ENCODE measurements around the gene WFDC5.

GRCh38 chr20:45087097-45087790 is 27.7 kb downstream of the WFDC5 start:
- TF ChIP-seq JUND (IDR thresholded peaks at IDR 0.05) (no peak), TAF1 (conservative IDR thresholded peaks at IDR 0.05) (no peak), SP1 (IDR thresholded peaks at IDR 0.05) (no peak), CTCF (IDR thresholded peaks at IDR 0.05; ENCODE audit: low read depth, low read length, missing input control) (no peak), RXRA (IDR thresholded peaks at IDR 0.05) (no peak), FOXA1 (IDR thresholded peaks at IDR 0.05) (no peak), REST (IDR thresholded peaks at IDR 0.05) (no peak), RAD21 (IDR thresholded peaks at IDR 0.05) (no peak), MAX (IDR thresholded peaks at IDR 0.05) (no peak), GABPA (IDR thresholded peaks at IDR 0.05 in 1 of 2, conservative IDR thresholded peaks at IDR 0.05 in 1 of 2) (no peak), YY1 (IDR thresholded peaks at IDR 0.05) (no peak), HNF4G (IDR thresholded peaks at IDR 0.05) (no peak)
- TF ChIP-seq, protein P1, sequence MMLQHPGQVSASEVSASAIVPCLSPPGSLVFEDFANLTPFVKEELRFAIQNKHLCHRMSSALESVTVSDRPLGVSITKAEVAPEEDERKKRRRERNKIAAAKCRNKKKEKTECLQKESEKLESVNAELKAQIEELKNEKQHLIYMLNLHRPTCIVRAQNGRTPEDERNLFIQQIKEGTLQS (IDR thresholded peaks at IDR 0.05), result no peak
